GM12878 (cell line): ENCODE measurements around the gene CEND1. TPM values are rescaled to one million over a fixed set of nuclear protein-coding genes. Genes with fewer than 3 reads are reported as not detected.

Experiments
- ATAC-seq: fragments of 200-7000 bp; cut with Tn5 transposase; 3 replicates; pipeline ENCODE4 v1.9.1; 2020; ENCODE audit warnings: mild to moderate bottlenecking, moderate library complexity
- BruUV-seq: library from RNA; stranded (reverse); fragments of 400-500 nt; replicated peaks from 2 replicates; lab custom pipeline; 2021; lab: Mats Ljungman, UMichigan
- CTCF ChIA-PET: fragments of 300-600 bp; sonication (Branson Sonifier 250); formaldehyde crosslinking; extraction: SDS; loops from one replicate; lab custom pipeline; 2021; ENCODE audit warnings: inconsistent platforms; lab: Yijun Ruan, JAX
- POLR2A ChIA-PET: fragments of 350-600 bp; formaldehyde crosslinking; extraction: SDS; loops from one replicate; lab custom pipeline; 2021; ENCODE audit warnings: inconsistent platforms; lab: Charles Lee
- RAD21 ChIA-PET: fragments of 300-600 bp; sonication (Branson Sonifier 250); formaldehyde crosslinking; loops from one replicate; lab custom pipeline; 2023; ENCODE audit warnings: antibody characterized with exemption; ENCODE audit not compliant: unreplicated experiment; lab: Charles Lee
- SMC1A ChIA-PET: fragments of 300-600 bp; sonication (Branson Sonifier 250); formaldehyde crosslinking; loops from one replicate; lab custom pipeline; 2023; ENCODE audit not compliant: unreplicated experiment, uncharacterized antibody; lab: Charles Lee
- DNase-seq: peaks from one replicate; pipeline ENCODE4 v3.0.0-alpha.2; 2011; ENCODE audit warnings: low read depth, low spot score
- FAIRE-seq: peaks from 3 replicates; lab custom pipeline; 2011; peaks lifted over from hg19 to GRCh38; lab: Jason Lieb, UNC
- H2AFZ ChIP-seq: 2 replicates; pipeline ENCODE4 v1.6.0; 2011; ENCODE audit warnings: low read depth, low read length, control low read depth; ENCODE audit not compliant: control insufficient read depth
- H3K27ac ChIP-seq: 2 replicates; pipeline ENCODE4 v1.5.1; 2011; ENCODE audit warnings: control low read depth; ENCODE audit not compliant: control insufficient read depth, insufficient read depth
- H3K27me3 ChIP-seq, 2 experiments: replicated peaks in 1 of 2; 2 replicates each; pipeline versions ENCODE4 v1.6.0 to v1.6.1; 2011; ENCODE audit warnings: low read length in 1 of 2; ENCODE audit not compliant: control insufficient read depth in 2 of 2, insufficient read depth in 2 of 2
- H3K36me3 ChIP-seq, 2 experiments: 2 replicates each; pipeline ENCODE4 v1.5.1; 2011; ENCODE audit warnings: low read length in 1 of 2; ENCODE audit not compliant: control insufficient read depth in 2 of 2, insufficient read depth in 2 of 2
- H3K4me1 ChIP-seq: 2 replicates; pipeline ENCODE4 v1.6.1; 2011; ENCODE audit warnings: mild to moderate bottlenecking, low read length, moderate library complexity, mixed read lengths; ENCODE audit not compliant: control insufficient read depth, insufficient read depth
- H3K4me2 ChIP-seq: 2 replicates; pipeline ENCODE4 v1.6.0; 2011; ENCODE audit warnings: control low read depth; ENCODE audit not compliant: control insufficient read depth, insufficient read depth
- H3K4me3 ChIP-seq: fragments of 200-600 bp; sonication (generic); 2 replicates; pipeline ENCODE4 v1.5.1; 2016
- H3K79me2 ChIP-seq: 2 replicates; pipeline ENCODE4 v1.6.0; 2011; ENCODE audit warnings: low read length; ENCODE audit not compliant: control insufficient read depth, insufficient read depth
- H3K9ac ChIP-seq: 2 replicates; pipeline ENCODE4 v1.8.0; 2011; ENCODE audit warnings: low read length, control low read depth, mixed read lengths; ENCODE audit not compliant: control insufficient read depth, insufficient read depth
- H3K9me3 ChIP-seq: replicated peaks from 3 replicates; pipeline ENCODE4 v1.5.1; 2011; ENCODE audit warnings: mild to moderate bottlenecking, low read length; ENCODE audit not compliant: control insufficient read depth, insufficient read depth
- H4K20me1 ChIP-seq: 2 replicates; pipeline ENCODE4 v1.6.0; 2011; ENCODE audit not compliant: control insufficient read depth, insufficient read depth
- BCL11A ChIP-seq: IDR thresholded peaks from 2 replicates; pipeline ENCODE4 v1.6.1; 2011; ENCODE audit warnings: low read depth, low read length
- EED ChIP-seq: sonication (generic); IDR thresholded peaks from 2 replicates; pipeline ENCODE4 v1.6.1; 2016; ENCODE audit warnings: antibody characterized with exemption, low read depth
- EGR1 ChIP-seq, 2 experiments: IDR thresholded peaks; 1 replicate in 1 of 2; 2 replicates in 1 of 2; pipeline ENCODE4 v1.6.1; 2011 to 2012; ENCODE audit warnings: low read depth in 2 of 2, low read length in 2 of 2, borderline replicate concordance in 1 of 2, mild to moderate bottlenecking in 1 of 2, moderate library complexity in 1 of 2
- NRF1 ChIP-seq: conservative IDR thresholded peaks from 2 replicates; pipeline ENCODE4 v1.6.1; 2011; ENCODE audit warnings: mild to moderate bottlenecking, low read depth, low read length, improper control_type of control experiment
- SIX5 ChIP-seq: IDR thresholded peaks from 2 replicates; pipeline ENCODE4 v1.6.1; 2011; ENCODE audit warnings: mild to moderate bottlenecking, low read depth, low read length, moderate library complexity; ENCODE audit not compliant: severe bottlenecking
- TAF1 ChIP-seq: IDR thresholded peaks from 2 replicates; pipeline ENCODE4 v1.6.1; 2011; ENCODE audit warnings: mild to moderate bottlenecking, low read depth, low read length, borderline replicate concordance
- ZNF384 ChIP-seq: IDR thresholded peaks from 2 replicates; pipeline ENCODE4 v1.6.1; 2012; ENCODE audit warnings: low read depth, mild to moderate bottlenecking, low read length, improper control_type of control experiment, borderline replicate concordance
- ZZZ3 ChIP-seq: IDR thresholded peaks from 2 replicates; pipeline ENCODE4 v1.6.1; 2011; ENCODE audit warnings: low read depth; ENCODE audit not compliant: control insufficient read depth, insufficient read length
- WGBS: methylation state at CpG from one replicate; pipeline ENCODE4 v1.1.6; 2016; ENCODE audit warnings: low lambda C conversion rate; ENCODE audit not compliant: insufficient replicate concordance, insufficient coverage; ENCODE audit errors: missing lambda C conversion rate; 5-methylcytosine and 5-hydroxymethylcytosine counted together
- in situ Hi-C: fragments of 300-500 bp; cut with MboI; formaldehyde crosslinking; loops from 9 replicates; pipeline ENCODE4 v1.14.3; 2018; ENCODE audit warnings: mixed read lengths
- intact Hi-C: fragments of 100-400 bp; cut with micrococcal nuclease; formaldehyde crosslinking; loops from one replicate; pipeline ENCODE4 v1.14.2; 2022; ENCODE audit not compliant: unreplicated experiment
- polyA plus RNA-seq, 11 experiments: library from polyadenylated mRNA; depleted of rRNA in 4 of 11; unstranded in 6 of 11; stranded (reverse) in 5 of 11; fragments of >200 nt; fragmentation: Nextera tagmentation in 4 of 11; fragmentation: Illumina TruSeq in 1 of 11; extraction: Ambion mirVana in 4 of 11; extraction: Trizol in 1 of 11; gene quantifications; 1 replicate in 1 of 11; 2 replicates in 10 of 11; pipeline versions ENCODE4 v1.2.1 to v1.2.3, GENCODE V29; 2011 to 2016; ENCODE audit warnings: inconsistent platforms in 2 of 11, missing spikeins in 2 of 11, low read depth in 1 of 11
- total RNA-seq, 4 experiments: library from RNA; depleted of rRNA in 3 of 4; stranded (reverse); fragments of >200 nt in 3 of 4; fragmentation: Illumina TruSeq in 1 of 4; extraction: Trizol in 1 of 4; gene quantifications; 2 replicates each; pipeline versions ENCODE4 v1.2.1 to v1.2.3, GENCODE V29; 2013 to 2021
- TF ChIP-seq, protein P1 (sequence below): IDR thresholded peaks from 2 replicates; pipeline ENCODE4 v1.6.1; 2011; ENCODE audit warnings: borderline replicate concordance, low read depth, mild to moderate bottlenecking, moderate library complexity, low read length; ENCODE audit not compliant: insufficient read depth, poor library complexity, severe bottlenecking

The CEND1 gene
- total and polyA plus RNA-seq, 10 of the 15 experiments (the other 5 are each of a cell fraction or from before 2014, with no cell fraction given) = 0.31 to 13.6 (median 7.2) TPM; not detected in 1

DNA sequence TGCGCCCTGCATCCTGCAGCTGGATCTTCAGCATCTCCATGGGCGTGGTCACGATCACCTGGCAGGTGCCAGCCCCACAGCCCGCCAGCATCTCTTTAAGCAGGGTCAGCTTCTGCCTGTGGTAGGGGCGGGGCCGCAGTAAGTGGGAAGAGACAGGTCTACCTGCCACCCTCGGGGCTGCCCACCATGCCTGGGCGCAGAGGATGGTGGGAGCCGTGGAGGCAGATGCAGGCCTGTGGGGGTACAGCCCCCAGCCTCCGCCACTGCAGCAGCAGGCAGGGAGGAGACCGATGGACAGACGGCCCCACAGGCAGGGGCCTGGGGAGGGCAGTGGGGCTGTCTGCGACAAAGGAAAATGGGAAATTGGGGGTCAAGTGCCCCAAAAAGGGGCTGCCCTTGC is 3.0 kb upstream of the CEND1 start:
- TF ChIP-seq, protein P1, sequence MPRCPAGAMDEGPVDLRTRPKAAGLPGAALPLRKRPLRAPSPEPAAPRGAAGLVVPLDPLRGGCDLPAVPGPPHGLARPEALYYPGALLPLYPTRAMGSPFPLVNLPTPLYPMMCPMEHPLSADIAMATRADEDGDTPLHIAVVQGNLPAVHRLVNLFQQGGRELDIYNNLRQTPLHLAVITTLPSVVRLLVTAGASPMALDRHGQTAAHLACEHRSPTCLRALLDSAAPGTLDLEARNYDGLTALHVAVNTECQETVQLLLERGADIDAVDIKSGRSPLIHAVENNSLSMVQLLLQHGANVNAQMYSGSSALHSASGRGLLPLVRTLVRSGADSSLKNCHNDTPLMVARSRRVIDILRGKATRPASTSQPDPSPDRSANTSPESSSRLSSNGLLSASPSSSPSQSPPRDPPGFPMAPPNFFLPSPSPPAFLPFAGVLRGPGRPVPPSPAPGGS = no peak
- TF ChIP-seq EGR1 (IDR thresholded peaks at IDR 0.05; ENCODE audit: borderline replicate concordance in 1 of 2, low read depth in 2 of 2, low read length in 2 of 2) = no peak
- no peak for TF ChIP-seq SIX5
- TF ChIP-seq ZNF384 = no peak
- TF ChIP-seq EED = no peak
- no peak for TF ChIP-seq NRF1
- TF ChIP-seq BCL11A = no peak
- no peak for TF ChIP-seq TAF1
- TF ChIP-seq ZZZ3 = no peak
- ChIA-PET SMC1A (no interaction called here), CTCF (no interaction called here), POLR2A (no interaction called here), RAD21 (no interaction called here)
- no TSS peak for BruUV-seq
- intact Hi-C loops (no loop called here), in situ Hi-C loops (no loop called here)
- peaks cover 30% of the 10 kb centered on the region for H3K79me2 ChIP-seq
- H3K9ac ChIP-seq = no peak overlapping the region
- H3K36me3 ChIP-seq = peaks cover 0 to 9% of the 10 kb centered on the region in 2 experiments; a peak in 2 of 4 replicates
- no peaks in the 10 kb centered on the region for H3K9me3 ChIP-seq
- H3K4me3 ChIP-seq = no peak overlapping the region
- H3K27ac ChIP-seq = no peak overlapping the region
- 83% methylated on average over 12 of the region's 13 CpGs for WGBS
- H3K4me1 ChIP-seq = peaks cover 22% of the 10 kb centered on the region
- H4K20me1 ChIP-seq = no peaks in the 10 kb centered on the region
- no peak overlapping the region for H3K4me2 ChIP-seq
- H3K27me3 ChIP-seq = no peaks in the 10 kb centered on the region
- H2AFZ ChIP-seq = no peak overlapping the region
- FAIRE-seq = no peak
- no peak for ATAC-seq
- no peak for DNase-seq
